ENCODE data around the gene TBL3.

GRCh38 chr16:2008631-2009163 is 36.8 kb downstream of the TBL3 start:
- TF ChIP-seq HMGXB4 (CRISPR knock-in tag; IDR thresholded peaks at IDR 0.05; ENCODE audit: borderline replicate concordance) (no peak), REST (IDR thresholded peaks at IDR 0.05) (no peak), SREBF2 (IDR thresholded peaks at IDR 0.05) (no peak), RCOR1 (IDR thresholded peaks at IDR 0.05; ENCODE audit: low read depth, low read length) (no peak), CBX8 (IDR thresholded peaks at IDR 0.05) (no peak)
- TF ChIP-seq, protein P1, sequence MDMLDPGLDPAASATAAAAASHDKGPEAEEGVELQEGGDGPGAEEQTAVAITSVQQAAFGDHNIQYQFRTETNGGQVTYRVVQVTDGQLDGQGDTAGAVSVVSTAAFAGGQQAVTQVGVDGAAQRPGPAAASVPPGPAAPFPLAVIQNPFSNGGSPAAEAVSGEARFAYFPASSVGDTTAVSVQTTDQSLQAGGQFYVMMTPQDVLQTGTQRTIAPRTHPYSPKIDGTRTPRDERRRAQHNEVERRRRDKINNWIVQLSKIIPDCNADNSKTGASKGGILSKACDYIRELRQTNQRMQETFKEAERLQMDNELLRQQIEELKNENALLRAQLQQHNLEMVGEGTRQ (IDR thresholded peaks at IDR 0.05) = no peak
- TF ChIP-seq, protein P2, sequence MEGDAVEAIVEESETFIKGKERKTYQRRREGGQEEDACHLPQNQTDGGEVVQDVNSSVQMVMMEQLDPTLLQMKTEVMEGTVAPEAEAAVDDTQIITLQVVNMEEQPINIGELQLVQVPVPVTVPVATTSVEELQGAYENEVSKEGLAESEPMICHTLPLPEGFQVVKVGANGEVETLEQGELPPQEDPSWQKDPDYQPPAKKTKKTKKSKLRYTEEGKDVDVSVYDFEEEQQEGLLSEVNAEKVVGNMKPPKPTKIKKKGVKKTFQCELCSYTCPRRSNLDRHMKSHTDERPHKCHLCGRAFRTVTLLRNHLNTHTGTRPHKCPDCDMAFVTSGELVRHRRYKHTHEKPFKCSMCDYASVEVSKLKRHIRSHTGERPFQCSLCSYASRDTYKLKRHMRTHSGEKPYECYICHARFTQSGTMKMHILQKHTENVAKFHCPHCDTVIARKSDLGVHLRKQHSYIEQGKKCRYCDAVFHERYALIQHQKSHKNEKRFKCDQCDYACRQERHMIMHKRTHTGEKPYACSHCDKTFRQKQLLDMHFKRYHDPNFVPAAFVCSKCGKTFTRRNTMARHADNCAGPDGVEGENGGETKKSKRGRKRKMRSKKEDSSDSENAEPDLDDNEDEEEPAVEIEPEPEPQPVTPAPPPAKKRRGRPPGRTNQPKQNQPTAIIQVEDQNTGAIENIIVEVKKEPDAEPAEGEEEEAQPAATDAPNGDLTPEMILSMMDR (IDR thresholded peaks at IDR 0.05) = no peak
